ENCODE measurements around the gene SPOCK1. TPM values are rescaled to one million over a fixed set of nuclear protein-coding genes. Genes with fewer than 3 reads are reported as not detected.

Gene SPOCK1
- total RNA-seq, 1 experiment from 2014 or later = 10.9 TPM

GRCh38 chr5:137287569-137287968, 211.6 kb downstream of the SPOCK1 start:
- Histone ChIP-seq H3K27ac (ENCODE audit: insufficient read length, low read depth, low read length) (no peak overlapping the region), H3K4ac (ENCODE audit: low read depth, low read length) (no peak overlapping the region), H2BK5ac (ENCODE audit: insufficient read length, low read length) (no peak overlapping the region), H2AK5ac (ENCODE audit: insufficient read length, low read length) (no peak overlapping the region), H3K14ac (ENCODE audit: insufficient read depth, low read length) (no peak overlapping the region), H3K23ac (ENCODE audit: insufficient read length, low read depth, low read length) (no peak overlapping the region), H2BK12ac (ENCODE audit: insufficient read length, low read depth, low read length) (no peak overlapping the region), H3K4me2 (ENCODE audit: insufficient read depth, insufficient read length, low read length) (no peak overlapping the region), H3K56ac (ENCODE audit: insufficient read length, low read depth, low read length) (no peak overlapping the region), H2BK20ac (ENCODE audit: low read depth, low read length, poor library complexity, severe bottlenecking) (no peak overlapping the region), H3K23me2 (ENCODE audit: insufficient read length, low read depth, low read length, poor library complexity, severe bottlenecking) (no peaks in the 10 kb centered on the region), H2AFZ (ENCODE audit: low read length) (no peak overlapping the region), H4K5ac (ENCODE audit: insufficient read length, low read depth, low read length) (no peak overlapping the region), H2BK15ac (ENCODE audit: low read depth, low read length) (no peak overlapping the region), H3T11ph (ENCODE audit: low read length) (no peak overlapping the region), H3K27me3 (ENCODE audit: insufficient read depth, low read length) (no peaks in the 10 kb centered on the region), H3K79me2 (ENCODE audit: insufficient read depth, low read length) (no peaks in the 10 kb centered on the region), H4K20me1 (ENCODE audit: control insufficient read depth, insufficient read depth, insufficient read length) (no peaks in the 10 kb centered on the region), H3K4me1 (ENCODE audit: insufficient read depth, low read length) (no peaks in the 10 kb centered on the region), H3K18ac (ENCODE audit: insufficient read length, low read depth, low read length) (no peak overlapping the region), H4K91ac (ENCODE audit: insufficient read length, low read depth, low read length) (no peak overlapping the region), H2BK120ac (ENCODE audit: low read depth, low read length, poor library complexity, severe bottlenecking) (no peak overlapping the region), H4K8ac (replicated peaks; ENCODE audit: insufficient read length, low read depth, low read length) (no peak overlapping the region), H3K9me3 (ENCODE audit: control insufficient read depth, low read depth, low read length) (no peaks in the 10 kb centered on the region), H3K9ac (ENCODE audit: extremely low read depth, insufficient read length, low read length) (no peak overlapping the region), H3K79me1 (ENCODE audit: insufficient read depth, low read depth, low read length, poor library complexity, severe bottlenecking) (no peaks in the 10 kb centered on the region)
- TF ChIP-seq CTCF (conservative IDR thresholded peaks at IDR 0.05) = no peak
- peaks cover 2% of the 10 kb centered on the region; the same call in 1 of the 2 replicates for H3K27me3 Mint-ChIP-seq (ENCODE audit: low read depth)
- no peaks in the 10 kb centered on the region for H3K9me3 Mint-ChIP-seq
- DNase-seq = no peak
- no CpG with 5 or more reads among the region's 2 CpGs for WGBS (ENCODE audit: extremely low coverage, insufficient read length, low lambda C conversion rate)
- no peak overlapping the region for H3K4me3 Mint-ChIP-seq
- H3K36me3 Mint-ChIP-seq (ENCODE audit: insufficient read depth in 1 of 3, low read depth in 3 of 3) = no peaks in the 10 kb centered on the region
- no peak overlapping the region for H3K27ac Mint-ChIP-seq
- peaks cover 0 to 2% of the 10 kb centered on the region in 2 experiments; a peak in 1 of 4 replicates for H3K4me1 Mint-ChIP-seq

Measured in H9 (cell line).